Panc1 (cell line): ENCODE data around the gene TUFM. TPM values are rescaled to one million over a fixed set of nuclear protein-coding genes. Genes with fewer than 3 reads are reported as not detected.

Source experiments
- ATAC-seq: fragments of 200-7000 bp; cut with Tn5 transposase; 2 replicates; pipeline ENCODE4 v1.9.1; 2020; ENCODE audit warnings: mild to moderate bottlenecking, moderate library complexity
- BruUV-seq: library from RNA; stranded (reverse); fragments of 400-500 nt; replicated peaks from 2 replicates; lab custom pipeline; 2021; lab: Mats Ljungman, UMichigan
- CTCF ChIA-PET: fragments of 300-600 bp; sonication (Branson Sonifier 250); formaldehyde crosslinking; loops from one replicate; lab custom pipeline; 2022; ENCODE audit warnings: antibody characterized with exemption; lab: Charles Lee
- POLR2A ChIA-PET: fragments of 300-600 bp; sonication (Branson Sonifier 250); formaldehyde crosslinking; loops from one replicate; lab custom pipeline; 2022; ENCODE audit warnings: antibody characterized with exemption; lab: Charles Lee
- DNase-seq: peaks from one replicate; pipeline ENCODE4 v3.0.0-alpha.2; 2010; ENCODE audit warnings: low read depth, low spot score
- H3K27ac ChIP-seq: 2 replicates; pipeline ENCODE4 v1.5.1; 2011; ENCODE audit warnings: mild to moderate bottlenecking, low read length, inconsistent platforms
- H3K27me3 ChIP-seq: fragments of 200-500 bp; sonication (Bioruptor generic); 2 replicates; pipeline ENCODE4 v1.6.0; 2014; ENCODE audit warnings: low read length, inconsistent platforms; ENCODE audit not compliant: control insufficient read depth, insufficient read depth
- H3K36me3 ChIP-seq: fragments of 200-500 bp; sonication (Bioruptor generic); 2 replicates; pipeline ENCODE4 v1.5.1; 2014; ENCODE audit warnings: inconsistent platforms, mild to moderate bottlenecking, low read length, moderate library complexity; ENCODE audit not compliant: control insufficient read depth, insufficient read depth
- H3K4me1 ChIP-seq: 2 replicates; pipeline ENCODE4 v1.5.1; 2011; ENCODE audit warnings: inconsistent platforms, mild to moderate bottlenecking, low read length, moderate library complexity; ENCODE audit not compliant: control insufficient read depth, insufficient read depth
- H3K4me3 ChIP-seq, 2 experiments: 2 replicates each; pipeline ENCODE4 v1.5.1; 2011 to 2012; ENCODE audit warnings: low read depth in 2 of 2, low read length in 2 of 2, mild to moderate bottlenecking in 2 of 2, inconsistent platforms in 1 of 2, moderate library complexity in 1 of 2
- H3K9me3 ChIP-seq: fragments of 200-500 bp; sonication (Bioruptor generic); 2 replicates; pipeline ENCODE4 v1.5.1; 2014; ENCODE audit warnings: low read depth, mild to moderate bottlenecking, inconsistent platforms, low read length, moderate library complexity; ENCODE audit not compliant: control insufficient read depth, insufficient read depth
- POLR2AphosphoS5 ChIP-seq: IDR thresholded peaks from 2 replicates; pipeline ENCODE4 v1.6.1; 2012; ENCODE audit warnings: mild to moderate bottlenecking, low read depth, low read length, moderate library complexity
- SIN3A ChIP-seq: IDR thresholded peaks from 2 replicates; pipeline ENCODE4 v1.6.1; 2012; ENCODE audit warnings: low read depth, mild to moderate bottlenecking, low read length, moderate library complexity, borderline replicate concordance; ENCODE audit not compliant: insufficient read depth
- TCF7L2 ChIP-seq: IDR thresholded peaks from 2 replicates; pipeline ENCODE4 v1.6.1; 2011; ENCODE audit warnings: mild to moderate bottlenecking, low read depth, low read length, inconsistent platforms
- in situ Hi-C: cut with HindIII; loops from 2 replicates; pipeline ENCODE4 v1.10.0; 2016; ENCODE audit warnings: low sequenced_read_pairs, low pct_unique_long_range_greater_than_20kb
- intact Hi-C: fragments of 100-400 bp; cut with micrococcal nuclease; formaldehyde crosslinking; loops from one replicate; pipeline ENCODE4 v1.10.0; 2022; ENCODE audit not compliant: unreplicated experiment
- total RNA-seq: library from RNA; stranded (reverse); gene quantifications from one replicate; pipeline ENCODE4 v1.2.1, GENCODE V29; 2021; ENCODE audit not compliant: unreplicated experiment
- TF ChIP-seq, protein P1 (sequence below): fragments of 450-650 bp; IDR thresholded peaks from 2 replicates; pipeline ENCODE4 v1.5.1; 2017; ENCODE audit warnings: mild to moderate bottlenecking
- TF ChIP-seq, protein P2 (sequence below), 2 experiments: IDR thresholded peaks; 2 replicates each; pipeline ENCODE4 v1.6.1; 2011 to 2012; ENCODE audit warnings: low read depth in 2 of 2, control low read depth in 1 of 2, low read length in 1 of 2, mild to moderate bottlenecking in 1 of 2, moderate library complexity in 1 of 2; ENCODE audit not compliant: insufficient read depth in 1 of 2

The TUFM gene
- total RNA-seq, 1 experiment from 2014 or later, result 231 TPM

DNA sequence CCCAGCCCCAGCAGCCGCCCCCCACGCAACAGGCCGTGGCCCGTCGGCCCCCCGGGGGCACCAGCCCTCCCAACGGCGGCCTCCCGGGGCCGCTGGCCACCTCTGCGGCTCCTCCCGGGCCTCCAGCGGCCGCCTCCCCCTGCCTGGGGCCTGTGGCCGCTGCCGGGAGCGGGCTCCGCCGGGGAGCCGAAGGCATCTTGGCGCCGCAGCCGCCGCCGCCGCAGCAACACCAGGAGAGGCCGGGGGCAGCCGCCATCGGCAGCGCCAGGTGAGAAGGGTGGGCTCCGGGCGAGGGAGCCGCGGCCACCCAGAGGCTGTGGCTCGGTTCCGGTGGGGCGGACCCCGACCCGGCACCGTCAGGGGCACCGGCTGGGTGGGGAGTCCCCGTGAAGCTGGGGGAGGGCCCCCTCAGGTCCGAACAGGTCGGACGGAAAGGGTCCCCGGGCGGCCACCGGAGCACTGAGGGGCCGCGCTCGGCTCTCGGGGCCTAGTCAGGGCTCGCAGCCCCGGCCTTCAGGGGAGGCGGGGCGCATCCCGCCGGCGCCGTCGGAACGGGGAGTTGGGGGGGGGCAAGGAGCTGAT, 22.8 kb downstream of the TUFM start:
- DNase-seq (no peak), ATAC-seq (peak; percentile 53; the same call in 1 of the 2 replicates)
- Histone ChIP-seq H3K9me3 (no peaks in the 10 kb centered on the region), H3K4me1 (peaks cover 26% of the 10 kb centered on the region), H3K27me3 (no peaks in the 10 kb centered on the region), H3K4me3 (peak overlapping the region; percentile 73 to 77), H3K27ac (peak overlapping the region; percentile 93), H3K36me3 (peaks cover 36% of the 10 kb centered on the region)
- in situ Hi-C loops, result no loop called here
- ChIA-PET POLR2A (no interaction called here), CTCF (no interaction called here)
- TF ChIP-seq, protein P1, sequence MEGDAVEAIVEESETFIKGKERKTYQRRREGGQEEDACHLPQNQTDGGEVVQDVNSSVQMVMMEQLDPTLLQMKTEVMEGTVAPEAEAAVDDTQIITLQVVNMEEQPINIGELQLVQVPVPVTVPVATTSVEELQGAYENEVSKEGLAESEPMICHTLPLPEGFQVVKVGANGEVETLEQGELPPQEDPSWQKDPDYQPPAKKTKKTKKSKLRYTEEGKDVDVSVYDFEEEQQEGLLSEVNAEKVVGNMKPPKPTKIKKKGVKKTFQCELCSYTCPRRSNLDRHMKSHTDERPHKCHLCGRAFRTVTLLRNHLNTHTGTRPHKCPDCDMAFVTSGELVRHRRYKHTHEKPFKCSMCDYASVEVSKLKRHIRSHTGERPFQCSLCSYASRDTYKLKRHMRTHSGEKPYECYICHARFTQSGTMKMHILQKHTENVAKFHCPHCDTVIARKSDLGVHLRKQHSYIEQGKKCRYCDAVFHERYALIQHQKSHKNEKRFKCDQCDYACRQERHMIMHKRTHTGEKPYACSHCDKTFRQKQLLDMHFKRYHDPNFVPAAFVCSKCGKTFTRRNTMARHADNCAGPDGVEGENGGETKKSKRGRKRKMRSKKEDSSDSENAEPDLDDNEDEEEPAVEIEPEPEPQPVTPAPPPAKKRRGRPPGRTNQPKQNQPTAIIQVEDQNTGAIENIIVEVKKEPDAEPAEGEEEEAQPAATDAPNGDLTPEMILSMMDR, result no peak
- TF ChIP-seq POLR2AphosphoS5 (no peak), TCF7L2 (no peak), SIN3A (no peak)
- TF ChIP-seq, protein P2, sequence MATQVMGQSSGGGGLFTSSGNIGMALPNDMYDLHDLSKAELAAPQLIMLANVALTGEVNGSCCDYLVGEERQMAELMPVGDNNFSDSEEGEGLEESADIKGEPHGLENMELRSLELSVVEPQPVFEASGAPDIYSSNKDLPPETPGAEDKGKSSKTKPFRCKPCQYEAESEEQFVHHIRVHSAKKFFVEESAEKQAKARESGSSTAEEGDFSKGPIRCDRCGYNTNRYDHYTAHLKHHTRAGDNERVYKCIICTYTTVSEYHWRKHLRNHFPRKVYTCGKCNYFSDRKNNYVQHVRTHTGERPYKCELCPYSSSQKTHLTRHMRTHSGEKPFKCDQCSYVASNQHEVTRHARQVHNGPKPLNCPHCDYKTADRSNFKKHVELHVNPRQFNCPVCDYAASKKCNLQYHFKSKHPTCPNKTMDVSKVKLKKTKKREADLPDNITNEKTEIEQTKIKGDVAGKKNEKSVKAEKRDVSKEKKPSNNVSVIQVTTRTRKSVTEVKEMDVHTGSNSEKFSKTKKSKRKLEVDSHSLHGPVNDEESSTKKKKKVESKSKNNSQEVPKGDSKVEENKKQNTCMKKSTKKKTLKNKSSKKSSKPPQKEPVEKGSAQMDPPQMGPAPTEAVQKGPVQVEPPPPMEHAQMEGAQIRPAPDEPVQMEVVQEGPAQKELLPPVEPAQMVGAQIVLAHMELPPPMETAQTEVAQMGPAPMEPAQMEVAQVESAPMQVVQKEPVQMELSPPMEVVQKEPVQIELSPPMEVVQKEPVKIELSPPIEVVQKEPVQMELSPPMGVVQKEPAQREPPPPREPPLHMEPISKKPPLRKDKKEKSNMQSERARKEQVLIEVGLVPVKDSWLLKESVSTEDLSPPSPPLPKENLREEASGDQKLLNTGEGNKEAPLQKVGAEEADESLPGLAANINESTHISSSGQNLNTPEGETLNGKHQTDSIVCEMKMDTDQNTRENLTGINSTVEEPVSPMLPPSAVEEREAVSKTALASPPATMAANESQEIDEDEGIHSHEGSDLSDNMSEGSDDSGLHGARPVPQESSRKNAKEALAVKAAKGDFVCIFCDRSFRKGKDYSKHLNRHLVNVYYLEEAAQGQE (IDR thresholded peaks at IDR 0.05; ENCODE audit: insufficient read depth in 1 of 2, low read depth in 2 of 2, low read length in 1 of 2), result no peak
- no TSS peak for BruUV-seq
- intact Hi-C loops, result no loop called here

DNA sequence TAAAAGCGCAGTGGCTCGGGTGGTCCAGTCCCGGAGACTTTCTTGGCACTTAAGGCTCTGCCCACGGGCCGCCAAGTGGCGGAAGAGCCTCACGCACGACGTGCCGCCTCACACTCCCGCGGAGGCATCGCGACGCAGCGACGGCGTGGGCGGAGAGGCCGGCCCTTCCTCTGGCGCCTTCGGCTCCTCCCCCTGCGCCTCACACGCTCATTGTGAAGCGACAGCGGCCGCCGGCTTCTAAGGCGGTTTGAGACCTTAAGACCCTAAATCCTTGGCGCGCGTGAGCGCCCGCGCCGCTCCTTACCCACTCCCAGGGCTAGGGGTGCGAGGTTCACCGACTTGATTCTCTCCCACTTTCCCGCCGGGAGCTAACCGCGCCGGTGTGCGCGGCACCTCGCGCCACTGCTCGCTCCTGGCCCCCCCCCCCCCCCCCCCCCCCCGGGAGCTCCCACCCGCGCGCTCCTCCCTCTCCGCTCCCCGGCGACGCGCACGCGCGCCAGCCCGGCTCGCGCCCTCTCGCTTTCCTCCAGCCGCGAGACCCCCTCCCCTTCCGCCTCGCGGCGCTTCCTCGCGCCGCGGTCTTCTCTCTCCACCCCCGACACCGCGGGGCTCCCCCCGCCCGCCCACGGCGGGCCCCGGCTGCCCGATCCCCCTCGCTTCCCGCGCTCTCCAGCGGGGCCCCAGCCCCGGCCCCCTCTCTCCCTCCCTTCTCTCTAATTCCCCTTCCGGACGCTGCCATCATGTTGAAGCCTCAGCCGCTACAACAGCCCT, 23.4 kb downstream of the TUFM start, which contains the start of gene ATXN2L:
Gene ATXN2L (plus strand): TSS at position 480 of the 771 bp plus-strand sequence. CDS start 261 bp downstream, at position 741.
- DNase-seq, result peak; percentile 72
- ATAC-seq, result peak; percentile 78
- POLR2A ChIA-PET, result interaction anchor here (0.6 kb wide), 1 partner anchor 62 kb away, joined by 4 read pairs; no protein-coding TSS in a partner anchor
- peak; percentile 55; the same call in 1 of the 2 replicates for TF ChIP-seq TCF7L2
- peak; percentile 83; the same call in 1 of the 2 replicates for TF ChIP-seq SIN3A
- TF ChIP-seq, protein P2 (IDR thresholded peaks at IDR 0.05; ENCODE audit: insufficient read depth in 1 of 2, low read depth in 2 of 2, low read length in 1 of 2), result no peak; a peak in 1 of 4 replicates
- TF ChIP-seq, protein P1, result no peak
- peak; percentile 99 for TF ChIP-seq POLR2AphosphoS5
- peaks cover 32% of the 10 kb centered on the region for H3K36me3 ChIP-seq
- no peaks in the 10 kb centered on the region for H3K9me3 ChIP-seq
- peak within 1 kb of the TSS; percentile 99 for H3K27ac ChIP-seq
- CTCF ChIA-PET, result no interaction called here
- intact Hi-C loops, result no loop called here
- peaks cover 26% of the 10 kb centered on the region for H3K4me1 ChIP-seq
- no peaks in the 10 kb centered on the region for H3K27me3 ChIP-seq
- H3K4me3 ChIP-seq, result peak within 1 kb of the TSS; percentile 73 to 77
- in situ Hi-C loops, result no loop called here
- no TSS peak for BruUV-seq
